Neural progenitor cell (in vitro differentiated cells): ENCODE results near the gene PODXL2. TPM values are rescaled to one million over a fixed set of nuclear protein-coding genes. Genes with fewer than 3 reads are reported as not detected.

Experiments
- DNase-seq: peaks from one replicate; pipeline ENCODE4 v3.0.0-alpha.2; 2016; ENCODE audit warnings: low spot score
- H2AFZ ChIP-seq: fragments of 200-600 bp; sonication (generic); replicated peaks from 2 replicates; pipeline ENCODE4 v1.6.1; 2016; ENCODE audit warnings: antibody characterized with exemption
- H3F3A ChIP-seq: fragments of 200-600 bp; sonication (generic); 2 replicates; pipeline ENCODE4 v1.6.1; 2016; ENCODE audit warnings: antibody characterized with exemption, low read depth
- H3K27ac ChIP-seq: fragments of 200-600 bp; sonication (generic); 2 replicates; pipeline ENCODE4 v1.5.1; 2016; ENCODE audit warnings: mild to moderate bottlenecking
- H3K27me3 ChIP-seq: fragments of 200-600 bp; sonication (generic); 2 replicates; pipeline ENCODE4 v1.6.1; 2016; ENCODE audit warnings: mild to moderate bottlenecking, moderate library complexity
- H3K36me3 ChIP-seq: fragments of 200-600 bp; sonication (generic); 2 replicates; pipeline ENCODE4 v1.5.1; 2016
- H3K4me1 ChIP-seq: fragments of 200-600 bp; sonication (generic); 2 replicates; pipeline ENCODE4 v1.6.1; 2016; ENCODE audit warnings: mixed run types
- H3K4me2 ChIP-seq: fragments of 200-600 bp; sonication (generic); 2 replicates; pipeline ENCODE4 v1.6.1; 2016
- H3K4me3 ChIP-seq: fragments of 200-600 bp; sonication (generic); 2 replicates; pipeline ENCODE4 v1.5.1; 2016
- H3K79me2 ChIP-seq: fragments of 200-600 bp; sonication (generic); 2 replicates; pipeline ENCODE4 v1.6.1; 2016; ENCODE audit warnings: low read depth
- H3K9ac ChIP-seq: fragments of 200-600 bp; sonication (generic); 2 replicates; pipeline ENCODE4 v1.6.1; 2016
- H3K9me3 ChIP-seq: fragments of 200-600 bp; sonication (generic); 2 replicates; pipeline ENCODE4 v1.5.1; 2016; ENCODE audit warnings: low read depth
- H4K20me1 ChIP-seq: fragments of 200-600 bp; sonication (generic); 2 replicates; pipeline ENCODE4 v1.6.1; 2016; ENCODE audit warnings: low read depth
- H3K27ac Mint-ChIP-seq: 3 replicates; pipeline ENCODE4 v1.8.0; 2021; ENCODE audit warnings: mixed read lengths
- H3K27me3 Mint-ChIP-seq: 2 replicates; pipeline ENCODE4 v1.8.0; 2022; ENCODE audit warnings: low read depth, mild to moderate bottlenecking, inconsistent platforms, moderate library complexity, mixed read lengths; ENCODE audit not compliant: insufficient read depth
- H3K36me3 Mint-ChIP-seq: 3 replicates; pipeline ENCODE4 v1.8.0; 2021; ENCODE audit warnings: mixed read lengths
- H3K4me1 Mint-ChIP-seq: 3 replicates; pipeline ENCODE4 v1.8.0; 2021; ENCODE audit warnings: mixed read lengths
- H3K4me3 Mint-ChIP-seq: 3 replicates; pipeline ENCODE4 v1.8.0; 2021; ENCODE audit warnings: mild to moderate bottlenecking, moderate library complexity, mixed read lengths
- H3K9me3 Mint-ChIP-seq: 3 replicates; pipeline ENCODE4 v1.8.0; 2020; ENCODE audit warnings: mixed read lengths
- CTCF ChIP-seq: fragments of 200-600 bp; sonication (generic); IDR thresholded peaks from 2 replicates; pipeline ENCODE4 v1.5.1; 2017; ENCODE audit warnings: antibody characterized with exemption, mild to moderate bottlenecking
- EZH2 ChIP-seq: fragments of 200-600 bp; sonication (generic); IDR thresholded peaks from 2 replicates; pipeline ENCODE4 v1.6.1; 2017; ENCODE audit warnings: antibody characterized with exemption, mild to moderate bottlenecking, moderate library complexity
- EZH2phosphoT487 ChIP-seq: fragments of 200-600 bp; sonication (generic); IDR thresholded peaks from 2 replicates; pipeline ENCODE4 v1.6.1; 2017; ENCODE audit warnings: antibody characterized with exemption
- total RNA-seq: library from RNA; depleted of rRNA; stranded (reverse); fragments of >200 nt; gene quantifications from 2 replicates; pipeline ENCODE4 v1.2.3, GENCODE V29; 2015; ENCODE audit warnings: low replicate concordance

PODXL2 gene
- total RNA-seq, 1 donor from 2014 or later = 18.4 TPM

- no peak overlapping the region for H3K27ac ChIP-seq
- no peak overlapping the region for H3K9ac ChIP-seq
- Mint-ChIP-seq H3K4me3 (no peak overlapping the region), H3K36me3 (peaks cover 62% of the 10 kb centered on the region), H3K27ac (no peak overlapping the region), H3K4me1 (no peaks in the 10 kb centered on the region), H3K9me3 (no peaks in the 10 kb centered on the region), H3K27me3 (peaks cover 4% of the 10 kb centered on the region)
- no peak overlapping the region for H3K4me3 ChIP-seq
- peaks cover 49% of the 10 kb centered on the region for H3K79me2 ChIP-seq
- peaks cover 73% of the 10 kb centered on the region for H4K20me1 ChIP-seq
- TF ChIP-seq CTCF = no peak
- no peak for TF ChIP-seq EZH2
- no peak for TF ChIP-seq EZH2phosphoT487
- no peak for DNase-seq
- H3K9me3 ChIP-seq = no peaks in the 10 kb centered on the region
- H3K36me3 ChIP-seq = no peaks in the 10 kb centered on the region
- H3F3A ChIP-seq = no peaks in the 10 kb centered on the region
- H3K27me3 ChIP-seq = no peaks in the 10 kb centered on the region
- no peak overlapping the region for H2AFZ ChIP-seq
- H3K4me2 ChIP-seq = no peak overlapping the region
- H3K4me1 ChIP-seq = peaks cover 6% of the 10 kb centered on the region
Observed at GRCh38 chr3:127613406-127613805, 15.6 kb upstream of the PODXL2 start.

DNA sequence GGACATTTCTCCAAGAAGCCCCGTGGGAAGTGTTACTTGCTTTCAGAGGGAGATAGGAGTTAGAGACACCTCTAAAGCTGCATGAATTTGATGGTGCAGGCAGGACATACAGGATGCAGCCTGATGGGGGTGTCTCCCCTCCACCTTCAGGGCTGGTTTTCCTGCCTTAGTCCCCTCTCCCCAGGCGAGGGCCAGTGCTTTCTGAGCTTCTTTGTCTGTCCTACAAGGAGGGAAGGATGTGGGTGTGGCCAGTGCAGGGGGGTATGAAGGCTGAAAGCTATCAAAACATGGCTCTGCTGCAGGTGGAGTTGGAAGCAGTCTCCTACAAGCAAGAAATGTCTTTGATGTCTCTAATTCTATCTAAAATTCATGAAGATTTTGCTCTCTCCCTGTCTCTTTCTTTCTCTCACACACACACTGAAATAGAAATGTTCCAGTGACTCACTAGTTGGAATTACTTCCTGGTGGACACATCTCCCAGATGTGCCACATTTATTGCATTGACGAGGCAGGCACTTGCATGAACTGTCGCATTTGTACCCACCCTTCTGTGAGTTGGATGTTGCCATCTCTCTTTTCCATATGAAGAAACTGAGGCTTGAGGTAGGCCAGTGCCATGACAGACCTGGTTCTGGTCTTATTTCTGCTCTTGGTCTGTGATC lies 13.9 kb upstream of the PODXL2 start:
- TF ChIP-seq EZH2 = no peak
- TF ChIP-seq EZH2phosphoT487 = no peak
- no peak for TF ChIP-seq CTCF
- peaks cover 65% of the 10 kb centered on the region for H4K20me1 ChIP-seq
- H3K79me2 ChIP-seq = peaks cover 38% of the 10 kb centered on the region
- Mint-ChIP-seq H3K9me3 (no peaks in the 10 kb centered on the region), H3K4me1 (no peaks in the 10 kb centered on the region), H3K36me3 (peaks cover 58% of the 10 kb centered on the region), H3K27me3 (peaks cover 5% of the 10 kb centered on the region), H3K4me3 (no peak overlapping the region), H3K27ac (no peak overlapping the region)
- H3K36me3 ChIP-seq = no peaks in the 10 kb centered on the region
- no peak overlapping the region for H2AFZ ChIP-seq
- H3K9ac ChIP-seq = no peak overlapping the region
- H3K4me3 ChIP-seq = no peak overlapping the region
- DNase-seq = peak; percentile 27
- no peaks in the 10 kb centered on the region for H3K9me3 ChIP-seq
- H3K4me1 ChIP-seq = peaks cover 6% of the 10 kb centered on the region
- no peak overlapping the region for H3K4me2 ChIP-seq
- H3F3A ChIP-seq = no peaks in the 10 kb centered on the region
- H3K27me3 ChIP-seq = no peaks in the 10 kb centered on the region
- no peak overlapping the region for H3K27ac ChIP-seq

DNA sequence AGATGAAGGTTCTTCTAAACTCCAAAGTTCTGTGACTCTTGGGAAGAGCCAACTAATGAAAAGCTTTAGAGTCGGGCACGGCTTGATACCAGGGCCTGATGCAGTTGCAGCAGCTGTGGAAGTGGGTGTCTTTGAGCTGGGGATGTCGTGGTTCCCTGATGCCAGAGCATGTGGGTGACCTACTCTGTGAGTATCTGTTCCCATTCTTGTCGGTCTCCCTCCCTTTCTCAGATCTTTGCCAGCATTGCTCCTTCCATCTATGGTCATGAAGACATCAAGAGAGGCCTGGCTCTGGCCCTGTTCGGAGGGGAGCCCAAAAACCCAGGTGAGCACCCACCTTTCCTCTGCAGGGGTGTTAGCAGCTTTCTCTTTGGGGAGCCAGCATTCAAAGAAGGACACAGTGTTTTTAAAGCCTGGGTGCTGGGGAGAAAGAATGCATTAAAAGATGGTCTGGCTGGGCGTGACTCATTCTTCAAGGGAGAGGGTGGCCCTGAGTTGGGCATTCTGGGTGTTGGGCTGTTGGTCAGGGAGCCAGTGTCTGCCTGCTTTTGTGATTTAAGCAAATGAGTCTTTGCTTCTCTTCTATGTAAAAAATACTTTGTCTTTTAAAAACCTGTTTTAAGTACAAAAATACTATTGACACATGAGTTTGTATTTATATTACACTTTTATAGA lies 13.2 kb upstream of the PODXL2 start:
- H3K27ac Mint-ChIP-seq = no peak overlapping the region
- no peak overlapping the region for H3K4me3 ChIP-seq
- no peaks in the 10 kb centered on the region for H3K27me3 ChIP-seq
- H3K4me2 ChIP-seq = no peak overlapping the region
- H3F3A ChIP-seq = no peaks in the 10 kb centered on the region
- no peaks in the 10 kb centered on the region for H3K36me3 ChIP-seq
- peaks cover 57% of the 10 kb centered on the region for H3K36me3 Mint-ChIP-seq
- no peaks in the 10 kb centered on the region for H3K9me3 Mint-ChIP-seq
- H3K9ac ChIP-seq = no peak overlapping the region
- peaks cover 61% of the 10 kb centered on the region for H4K20me1 ChIP-seq
- no peak for DNase-seq
- no peak overlapping the region for H3K4me3 Mint-ChIP-seq
- H3K4me1 Mint-ChIP-seq = no peaks in the 10 kb centered on the region
- TF ChIP-seq EZH2phosphoT487 = no peak
- no peak for TF ChIP-seq EZH2
- TF ChIP-seq CTCF = no peak
- peaks cover 6% of the 10 kb centered on the region for H3K4me1 ChIP-seq
- H2AFZ ChIP-seq = no peak overlapping the region
- H3K27me3 Mint-ChIP-seq = peaks cover 5% of the 10 kb centered on the region
- no peaks in the 10 kb centered on the region for H3K9me3 ChIP-seq
- H3K27ac ChIP-seq = no peak overlapping the region
- peaks cover 31% of the 10 kb centered on the region for H3K79me2 ChIP-seq
